ENCODE results near the gene SLC12A5.

SLC12A5 gene

DNA sequence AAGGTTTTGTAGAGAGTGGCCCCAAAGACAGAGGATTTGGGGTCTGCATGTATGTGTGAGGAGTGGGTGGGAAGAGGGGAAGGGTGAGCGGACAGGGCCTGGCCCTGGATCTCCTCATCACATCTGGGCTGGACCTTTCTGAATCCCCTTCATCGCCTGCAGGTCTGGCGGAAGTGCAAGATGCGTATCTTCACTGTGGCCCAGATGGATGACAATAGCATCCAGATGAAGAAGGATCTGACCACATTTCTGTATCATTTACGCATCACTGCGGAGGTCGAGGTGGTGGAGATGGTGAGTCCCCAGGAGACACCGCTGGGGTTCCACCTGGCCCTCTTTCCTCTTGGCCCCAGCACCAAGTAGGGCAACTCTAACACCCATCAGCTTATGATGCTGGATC lies 24.4 kb downstream of the SLC12A5 start:
- Histone ChIP-seq H3K27ac (ENCODE audit: low read depth, low read length) (no peak overlapping the region), H3K4me3 (ENCODE audit: low read length) (no peak overlapping the region), H3K9ac (ENCODE audit: low read length) (no peak overlapping the region), H3K4me1 (ENCODE audit: control insufficient read depth, insufficient read depth, low read length) (no peaks in the 10 kb centered on the region), H3K27me3 (ENCODE audit: control insufficient read depth, insufficient read depth, low read length) (peaks cover 3% of the 10 kb centered on the region), H3K36me3 (ENCODE audit: control insufficient read depth, insufficient read depth, low read length) (no peaks in the 10 kb centered on the region)

GRCh38 chr20:46054606-46055005 lies 25.6 kb downstream of the SLC12A5 start:
- Histone ChIP-seq H3K27ac (ENCODE audit: low read depth, low read length) (no peak overlapping the region), H3K36me3 (ENCODE audit: control insufficient read depth, insufficient read depth, low read length) (no peaks in the 10 kb centered on the region), H3K4me3 (ENCODE audit: low read length) (no peak overlapping the region), H3K9ac (ENCODE audit: low read length) (no peak overlapping the region), H3K4me1 (ENCODE audit: control insufficient read depth, insufficient read depth, low read length) (no peaks in the 10 kb centered on the region), H3K27me3 (ENCODE audit: control insufficient read depth, insufficient read depth, low read length) (peaks cover 3% of the 10 kb centered on the region)

DNA sequence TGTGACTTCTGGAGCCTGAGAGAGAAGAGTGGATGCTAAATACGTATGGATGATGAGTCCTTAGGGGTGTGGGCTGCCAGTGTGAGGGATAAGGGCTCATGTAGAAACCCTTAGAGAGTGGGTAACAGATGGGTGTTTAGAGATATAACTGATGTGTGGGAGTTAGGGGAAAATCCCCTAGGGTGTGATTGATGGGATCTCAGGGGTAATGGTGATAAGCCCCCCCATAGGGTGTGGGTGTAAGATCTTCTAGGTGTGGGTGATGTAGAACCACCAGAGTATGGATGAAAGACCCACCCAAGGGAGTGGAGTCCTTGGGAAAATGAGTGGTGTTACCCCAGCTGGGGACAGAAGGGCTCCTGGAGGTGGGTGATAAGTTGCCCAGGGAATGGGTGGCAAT lies 26.3 kb downstream of the SLC12A5 start:
- Histone ChIP-seq H3K27me3 (ENCODE audit: control insufficient read depth, insufficient read depth, low read length) (peaks cover 3% of the 10 kb centered on the region), H3K4me1 (ENCODE audit: control insufficient read depth, insufficient read depth, low read length) (no peaks in the 10 kb centered on the region), H3K9ac (ENCODE audit: low read length) (no peak overlapping the region), H3K27ac (ENCODE audit: low read depth, low read length) (no peak overlapping the region), H3K36me3 (ENCODE audit: control insufficient read depth, insufficient read depth, low read length) (no peaks in the 10 kb centered on the region), H3K4me3 (ENCODE audit: low read length) (no peak overlapping the region)

DNA sequence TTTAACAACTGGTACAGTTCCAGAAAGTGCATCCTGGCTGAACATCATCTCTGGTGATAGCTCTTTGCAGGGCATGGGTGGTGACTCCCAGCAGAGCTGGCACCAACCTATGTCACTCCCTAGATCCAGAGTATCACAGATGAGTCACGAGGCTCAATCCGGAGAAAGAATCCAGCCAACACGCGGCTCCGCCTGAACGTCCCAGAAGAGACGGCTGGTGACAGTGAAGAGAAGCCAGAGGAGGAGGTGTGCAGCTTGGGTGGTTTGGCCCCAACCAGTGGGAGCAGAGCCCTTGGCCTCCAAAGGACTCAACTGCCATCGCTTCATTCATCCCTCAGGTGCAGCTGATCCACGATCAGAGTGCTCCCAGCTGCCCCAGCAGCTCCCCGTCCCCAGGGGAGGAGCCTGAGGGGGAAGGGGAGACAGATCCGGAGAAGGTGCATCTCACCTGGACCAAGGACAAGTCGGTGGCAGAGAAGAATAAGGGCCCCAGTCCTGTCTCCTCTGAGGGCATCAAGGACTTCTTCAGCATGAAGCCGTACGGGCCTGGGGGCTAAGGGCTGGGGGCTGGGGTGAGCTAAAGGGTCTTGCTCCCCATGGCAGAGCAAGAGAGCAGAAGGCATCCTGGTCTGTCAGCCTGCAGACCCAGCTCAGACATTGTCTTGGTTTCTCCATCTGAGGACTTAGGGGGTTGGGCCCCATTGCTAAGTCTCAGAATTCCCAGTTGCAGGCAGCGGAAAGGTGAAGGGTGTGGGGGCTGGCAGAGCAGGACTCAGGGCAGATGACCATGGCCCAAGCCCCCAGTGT lies 27.2 kb downstream of the SLC12A5 start:
- Histone ChIP-seq H3K4me1 (ENCODE audit: control insufficient read depth, insufficient read depth, low read length) (no peaks in the 10 kb centered on the region), H3K27me3 (ENCODE audit: control insufficient read depth, insufficient read depth, low read length) (peaks cover 3% of the 10 kb centered on the region), H3K27ac (ENCODE audit: low read depth, low read length) (no peak overlapping the region), H3K9ac (ENCODE audit: low read length) (no peak overlapping the region), H3K4me3 (ENCODE audit: low read length) (no peak overlapping the region), H3K36me3 (ENCODE audit: control insufficient read depth, insufficient read depth, low read length) (peaks cover under 1% of the 10 kb centered on the region)

DNA sequence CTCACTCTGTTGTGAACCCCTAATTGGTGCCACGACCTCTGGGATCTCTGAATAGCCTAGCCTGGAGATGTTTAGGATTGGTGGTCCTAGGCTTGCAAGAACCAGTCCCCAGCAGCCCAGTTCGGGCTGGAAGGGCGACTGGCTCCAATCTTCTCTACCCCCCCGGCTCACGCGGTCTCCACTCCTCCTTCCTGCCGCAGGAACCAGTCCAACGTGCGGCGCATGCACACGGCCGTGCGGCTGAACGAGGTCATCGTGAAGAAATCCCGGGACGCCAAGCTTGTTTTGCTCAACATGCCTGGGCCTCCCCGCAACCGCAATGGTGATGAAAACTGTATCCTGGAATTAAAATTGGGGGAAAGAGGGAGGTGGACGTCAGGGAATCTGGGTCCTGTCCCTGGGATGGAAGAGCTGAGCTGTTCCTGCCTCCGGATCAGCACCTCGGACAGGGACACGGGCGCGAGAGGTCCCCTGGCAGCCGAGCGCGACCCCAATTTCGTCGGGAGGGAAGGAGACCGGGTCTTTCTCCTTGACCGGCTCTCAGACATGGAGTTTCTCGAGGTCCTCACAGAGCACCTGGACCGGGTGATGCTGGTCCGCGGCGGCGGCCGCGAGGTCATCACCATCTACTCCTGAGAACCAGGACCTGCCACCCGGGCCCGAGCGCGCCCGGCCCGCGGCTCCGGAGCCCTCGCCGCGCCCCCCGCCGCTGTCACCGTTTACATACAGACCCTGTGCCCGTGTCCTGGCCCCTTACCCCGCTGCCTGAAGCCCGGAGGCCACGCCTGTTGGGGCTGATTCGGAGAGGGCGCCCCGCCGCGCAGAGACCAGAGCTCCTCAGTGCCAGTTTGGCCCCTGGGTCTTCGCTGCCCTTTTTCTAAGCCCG lies 28.2 kb downstream of the SLC12A5 start:
- Histone ChIP-seq H3K4me1 (ENCODE audit: control insufficient read depth, insufficient read depth, low read length) (no peaks in the 10 kb centered on the region), H3K27me3 (ENCODE audit: control insufficient read depth, insufficient read depth, low read length) (peaks cover 3% of the 10 kb centered on the region), H3K4me3 (ENCODE audit: low read length) (no peak overlapping the region), H3K9ac (ENCODE audit: low read length) (no peak overlapping the region), H3K36me3 (ENCODE audit: control insufficient read depth, insufficient read depth, low read length) (peaks cover 8% of the 10 kb centered on the region), H3K27ac (ENCODE audit: low read depth, low read length) (no peak overlapping the region)

GRCh38 chr20:46057856-46058598 lies 29.0 kb downstream of the SLC12A5 start:
- H3K4me1 ChIP-seq (ENCODE audit: control insufficient read depth, insufficient read depth, low read length), result no peaks in the 10 kb centered on the region
- H3K9ac ChIP-seq (ENCODE audit: low read length), result no peak overlapping the region
- peak overlapping the region; percentile 19 for H3K4me3 ChIP-seq (ENCODE audit: low read length)
- H3K27me3 ChIP-seq (ENCODE audit: control insufficient read depth, insufficient read depth, low read length), result peaks cover 3% of the 10 kb centered on the region
- H3K36me3 ChIP-seq (ENCODE audit: control insufficient read depth, insufficient read depth, low read length), result peaks cover 15% of the 10 kb centered on the region
- H3K27ac ChIP-seq (ENCODE audit: low read depth, low read length), result no peak overlapping the region

GRCh38 chr20:46058599-46059281 lies 29.7 kb downstream of the SLC12A5 start:
- Histone ChIP-seq H3K4me1 (ENCODE audit: control insufficient read depth, insufficient read depth, low read length) (no peaks in the 10 kb centered on the region), H3K4me3 (ENCODE audit: low read length) (peak overlapping the region; percentile 19), H3K27ac (ENCODE audit: low read depth, low read length) (no peak overlapping the region), H3K36me3 (ENCODE audit: control insufficient read depth, insufficient read depth, low read length) (peaks cover 21% of the 10 kb centered on the region), H3K9ac (ENCODE audit: low read length) (no peak overlapping the region), H3K27me3 (ENCODE audit: control insufficient read depth, insufficient read depth, low read length) (peaks cover 3% of the 10 kb centered on the region)

DNA sequence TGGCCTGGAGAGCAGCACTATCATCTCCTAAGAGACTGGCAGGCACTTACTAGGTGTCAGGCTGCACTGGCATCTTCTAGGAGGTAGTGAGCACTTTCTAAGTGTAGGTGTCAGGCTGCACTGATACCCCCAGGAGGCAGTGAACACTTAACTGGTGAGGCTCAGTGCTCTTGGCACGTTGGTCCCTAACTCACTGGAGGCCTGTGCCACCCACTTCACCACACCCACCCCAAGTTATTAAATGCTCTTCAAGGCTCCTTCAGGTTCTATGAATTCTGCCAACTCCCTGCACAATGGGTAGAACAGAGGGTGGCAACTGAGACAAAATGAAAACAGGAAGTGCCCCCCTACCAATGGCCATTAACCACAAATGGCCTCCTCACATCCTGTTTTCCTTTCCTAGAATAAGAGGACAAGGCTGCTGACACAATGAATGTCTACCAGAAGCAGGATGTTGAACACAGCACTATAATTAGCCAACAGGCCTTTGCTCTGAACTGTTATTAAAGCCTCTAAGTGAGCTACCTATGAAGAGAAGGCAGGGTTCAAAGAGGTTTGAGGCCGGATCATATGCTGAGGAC lies 31.4 kb downstream of the SLC12A5 start:
- Histone ChIP-seq H3K4me1 (ENCODE audit: control insufficient read depth, insufficient read depth, low read length) (no peaks in the 10 kb centered on the region), H3K27ac (ENCODE audit: low read depth, low read length) (no peak overlapping the region)

DNA sequence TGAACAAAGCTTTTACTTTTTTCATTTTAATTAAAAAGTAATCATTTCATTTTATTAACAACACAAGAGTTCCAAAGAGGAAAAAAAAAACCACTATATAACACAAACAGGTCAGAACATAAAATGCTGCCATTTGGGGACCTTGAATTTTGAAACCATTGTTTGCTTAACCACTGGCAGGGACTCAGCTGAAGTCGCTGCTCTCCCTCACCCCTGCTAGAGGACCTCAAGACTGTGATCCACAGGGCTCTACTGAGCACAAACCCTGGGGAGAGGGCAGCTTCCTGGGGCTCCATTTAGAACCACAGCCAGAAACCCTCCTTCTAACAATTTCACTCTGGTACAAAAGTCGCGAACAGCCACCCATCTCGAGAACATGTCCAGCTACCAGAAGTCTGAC lies 32.0 kb downstream of the SLC12A5 start:
- Histone ChIP-seq H3K36me3 (ENCODE audit: control insufficient read depth, insufficient read depth, low read length) (peaks cover 43% of the 10 kb centered on the region), H3K27ac (ENCODE audit: low read depth, low read length) (no peak overlapping the region)

More for the DNA sequence above, 31.4 kb downstream of the SLC12A5 start:
- no peak overlapping the region for H3K9ac ChIP-seq (ENCODE audit: low read length)
- H3K27me3 ChIP-seq (ENCODE audit: control insufficient read depth, insufficient read depth, low read length), result peaks cover 3% of the 10 kb centered on the region
- no peak overlapping the region for H3K4me3 ChIP-seq (ENCODE audit: low read length)
- peaks cover 38% of the 10 kb centered on the region for H3K36me3 ChIP-seq (ENCODE audit: control insufficient read depth, insufficient read depth, low read length)

DNA sequence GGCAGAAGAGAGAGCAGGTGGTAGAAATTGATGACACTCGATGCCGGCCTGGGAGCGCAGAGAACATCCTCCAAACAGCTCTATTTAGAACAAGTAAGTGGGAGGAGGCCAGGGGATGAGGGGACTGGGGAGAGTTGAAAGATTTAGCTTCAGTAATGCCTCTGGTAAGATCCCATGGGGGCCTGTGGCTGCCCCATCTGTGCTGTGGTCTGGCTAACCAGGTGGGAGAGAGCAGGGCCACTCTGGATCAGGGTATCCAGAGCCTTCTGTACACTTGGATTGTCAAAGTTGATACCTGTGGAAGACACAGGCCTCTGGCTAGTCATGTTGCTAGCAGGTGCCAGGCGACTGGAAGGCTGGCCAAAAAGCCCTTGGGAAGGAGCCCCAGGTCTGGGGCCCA lies 33.1 kb downstream of the SLC12A5 start:
- Histone ChIP-seq H3K9ac (ENCODE audit: low read length) (no peak overlapping the region), H3K4me1 (ENCODE audit: control insufficient read depth, insufficient read depth, low read length) (no peaks in the 10 kb centered on the region), H3K27ac (ENCODE audit: low read depth, low read length) (no peak overlapping the region), H3K27me3 (ENCODE audit: control insufficient read depth, insufficient read depth, low read length) (peaks cover 1% of the 10 kb centered on the region), H3K36me3 (ENCODE audit: control insufficient read depth, insufficient read depth, low read length) (peaks cover 55% of the 10 kb centered on the region), H3K4me3 (ENCODE audit: low read length) (no peak overlapping the region)

More for the DNA sequence above, 32.0 kb downstream of the SLC12A5 start:
- no peaks in the 10 kb centered on the region for H3K4me1 ChIP-seq (ENCODE audit: control insufficient read depth, insufficient read depth, low read length)
- H3K4me3 ChIP-seq (ENCODE audit: low read length), result no peak overlapping the region
- peaks cover 3% of the 10 kb centered on the region for H3K27me3 ChIP-seq (ENCODE audit: control insufficient read depth, insufficient read depth, low read length)
- H3K9ac ChIP-seq (ENCODE audit: low read length), result no peak overlapping the region

- Histone ChIP-seq H3K4me1 (ENCODE audit: control insufficient read depth, insufficient read depth, low read length) (no peaks in the 10 kb centered on the region), H3K36me3 (ENCODE audit: control insufficient read depth, insufficient read depth, low read length) (peaks cover 57% of the 10 kb centered on the region)
Measured at GRCh38 chr20:46062621-46063020, 33.6 kb downstream of the SLC12A5 start.

More at GRCh38 chr20:46062621-46063020, 33.6 kb downstream of the SLC12A5 start:
- no peak overlapping the region for H3K4me3 ChIP-seq (ENCODE audit: low read length)
- no peaks in the 10 kb centered on the region for H3K27me3 ChIP-seq (ENCODE audit: control insufficient read depth, insufficient read depth, low read length)
- H3K27ac ChIP-seq (ENCODE audit: low read depth, low read length), result no peak overlapping the region
- no peak overlapping the region for H3K9ac ChIP-seq (ENCODE audit: low read length)
